ENCODE measurements around the gene PTPRS.

DNA sequence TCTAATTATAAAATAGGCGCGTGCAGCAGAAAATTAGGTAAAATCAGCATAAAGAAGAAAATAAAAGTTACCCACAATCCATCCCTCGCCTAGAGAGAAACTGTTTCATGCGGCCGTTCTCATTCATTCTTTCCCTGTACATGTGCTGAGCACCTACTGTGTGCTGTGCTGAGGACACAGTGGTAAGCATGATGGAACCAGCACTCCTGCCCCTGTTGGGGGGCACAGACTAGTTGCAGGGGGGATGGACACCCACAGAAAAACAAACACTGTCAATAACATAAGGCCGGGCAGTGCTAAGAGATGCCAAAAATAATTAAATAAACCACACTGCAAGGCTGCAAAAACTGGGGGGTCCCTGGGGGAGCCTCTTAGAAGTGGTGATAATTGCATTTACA lies 43.3 kb downstream of the PTPRS start:
- TF ChIP-seq, protein P1, sequence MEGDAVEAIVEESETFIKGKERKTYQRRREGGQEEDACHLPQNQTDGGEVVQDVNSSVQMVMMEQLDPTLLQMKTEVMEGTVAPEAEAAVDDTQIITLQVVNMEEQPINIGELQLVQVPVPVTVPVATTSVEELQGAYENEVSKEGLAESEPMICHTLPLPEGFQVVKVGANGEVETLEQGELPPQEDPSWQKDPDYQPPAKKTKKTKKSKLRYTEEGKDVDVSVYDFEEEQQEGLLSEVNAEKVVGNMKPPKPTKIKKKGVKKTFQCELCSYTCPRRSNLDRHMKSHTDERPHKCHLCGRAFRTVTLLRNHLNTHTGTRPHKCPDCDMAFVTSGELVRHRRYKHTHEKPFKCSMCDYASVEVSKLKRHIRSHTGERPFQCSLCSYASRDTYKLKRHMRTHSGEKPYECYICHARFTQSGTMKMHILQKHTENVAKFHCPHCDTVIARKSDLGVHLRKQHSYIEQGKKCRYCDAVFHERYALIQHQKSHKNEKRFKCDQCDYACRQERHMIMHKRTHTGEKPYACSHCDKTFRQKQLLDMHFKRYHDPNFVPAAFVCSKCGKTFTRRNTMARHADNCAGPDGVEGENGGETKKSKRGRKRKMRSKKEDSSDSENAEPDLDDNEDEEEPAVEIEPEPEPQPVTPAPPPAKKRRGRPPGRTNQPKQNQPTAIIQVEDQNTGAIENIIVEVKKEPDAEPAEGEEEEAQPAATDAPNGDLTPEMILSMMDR (IDR thresholded peaks at IDR 0.05): no peak
- TF ChIP-seq ZFX (IDR thresholded peaks at IDR 0.05; ENCODE audit: borderline replicate concordance): no peak

Data from 22Rv1 (cell line).